ENCODE measurements around the gene OR1I1. TPM values are rescaled to one million over a fixed set of nuclear protein-coding genes. Genes with fewer than 3 reads are reported as not detected.
"Not testable (repeated sequence)": the region's sequence is repeated elsewhere in the genome, so short reads cannot be mapped to it uniquely, and the experiment has no call there.

The OR1I1 gene
- total RNA-seq, 4 donors from 2014 or later, result not detected

GRCh38 chr19:15048885-15049541 is 33.0 kb upstream of the OR1I1 start, which contains the start of gene CASP14:
TSS of gene CASP14 (plus strand) at chr19:15049480. CDS start at chr19:15052252, 2,772 bp downstream.
- Histone ChIP-seq H3K27ac (no peak within 1 kb of the TSS), H3K27me3 (no peaks in the 10 kb centered on the region), H3K36me3 (no peaks in the 10 kb centered on the region), H3K4me3 (no peak within 1 kb of the TSS), H3K9me3 (no peaks in the 10 kb centered on the region), H3K4me1 (no peaks in the 10 kb centered on the region)
- in situ Hi-C loops (cut with MboI; ENCODE audit: low sequenced_read_pairs in 4 of 4), result no loop called here
- DNase-seq (no peak), ATAC-seq (no peak)
- no peak for TF ChIP-seq POLR2A (IDR thresholded peaks at IDR 0.05)
- TF ChIP-seq CTCF (IDR thresholded peaks at IDR 0.05 in 4 of 5, conservative IDR thresholded peaks at IDR 0.05 in 1 of 5), result no peak
- intact Hi-C loops (cut with DNase I; ENCODE audit: low total_unique reads), result no loop called here

- in situ Hi-C loops (cut with MboI; ENCODE audit: low sequenced_read_pairs in 4 of 4), result no loop called here
- H3K27me3 ChIP-seq, result no peaks in the 10 kb centered on the region
Observed at GRCh38 chr19:15050639-15051038, 31.4 kb upstream of the OR1I1 start.

GRCh38 chr19:15062036-15062435 is 20.0 kb upstream of the OR1I1 start:
- H3K27me3 ChIP-seq, result no peaks in the 10 kb centered on the region
- ATAC-seq (no peak), DNase-seq (no peak)
- H3K4me3 ChIP-seq, result no peak overlapping the region
- H3K36me3 ChIP-seq, result no peaks in the 10 kb centered on the region
- no peak overlapping the region for H3K27ac ChIP-seq
- H3K4me1 ChIP-seq, result no peaks in the 10 kb centered on the region
- intact Hi-C loops (cut with DNase I; ENCODE audit: low total_unique reads), result no loop called here
- no peaks in the 10 kb centered on the region for H3K9me3 ChIP-seq
- no peak for TF ChIP-seq CTCF (IDR thresholded peaks at IDR 0.05 in 4 of 5, conservative IDR thresholded peaks at IDR 0.05 in 1 of 5)
- TF ChIP-seq POLR2A (IDR thresholded peaks at IDR 0.05), result no peak
- in situ Hi-C loops (cut with MboI; ENCODE audit: low sequenced_read_pairs in 4 of 4), result no loop called here

More at GRCh38 chr19:15050639-15051038, 31.4 kb upstream of the OR1I1 start:
- intact Hi-C loops (cut with DNase I; ENCODE audit: low total_unique reads), result no loop called here
- no peaks in the 10 kb centered on the region for H3K4me1 ChIP-seq
- ATAC-seq, result no peak
- no peak overlapping the region for H3K4me3 ChIP-seq
- H3K36me3 ChIP-seq, result no peaks in the 10 kb centered on the region
- H3K27ac ChIP-seq, result no peak overlapping the region
- no peak for DNase-seq
- no peak for TF ChIP-seq POLR2A (IDR thresholded peaks at IDR 0.05)
- no peak for TF ChIP-seq CTCF (IDR thresholded peaks at IDR 0.05 in 4 of 5, conservative IDR thresholded peaks at IDR 0.05 in 1 of 5)
- no peaks in the 10 kb centered on the region for H3K9me3 ChIP-seq

- intact Hi-C loops (cut with DNase I; ENCODE audit: low total_unique reads); H3K27ac ChIP-seq; H3K36me3 ChIP-seq; H3K4me3 ChIP-seq; DNase-seq; ATAC-seq; H3K9me3 ChIP-seq; H3K27me3 ChIP-seq; in situ Hi-C loops (cut with MboI; ENCODE audit: low sequenced_read_pairs in 4 of 4); H3K4me1 ChIP-seq: not testable (repeated sequence)
Observed at GRCh38 chr19:15070386-15070785, 11.6 kb upstream of the OR1I1 start.

GRCh38 chr19:15072930-15073647 is 8.9 kb upstream of the OR1I1 start:
- no peak overlapping the region for H3K27ac ChIP-seq
- no peak overlapping the region for H3K4me3 ChIP-seq
- TF ChIP-seq POLR2A (IDR thresholded peaks at IDR 0.05) (no peak), CTCF (IDR thresholded peaks at IDR 0.05 in 4 of 5, conservative IDR thresholded peaks at IDR 0.05 in 1 of 5) (no peak)
- no peaks in the 10 kb centered on the region for H3K4me1 ChIP-seq
- H3K36me3 ChIP-seq, result no peaks in the 10 kb centered on the region
- no peak for ATAC-seq
- intact Hi-C loops (cut with DNase I; ENCODE audit: low total_unique reads), result no loop called here
- in situ Hi-C loops (cut with MboI; ENCODE audit: low sequenced_read_pairs in 4 of 4), result no loop called here
- no peaks in the 10 kb centered on the region for H3K27me3 ChIP-seq
- H3K9me3 ChIP-seq, result no peaks in the 10 kb centered on the region
- DNase-seq, result no peak

Measured in gastrocnemius medialis (tissue), 4 donors.